Endothelial cell of umbilical vein (primary cell): ENCODE measurements around the gene TYK2. TPM values are rescaled to one million over a fixed set of nuclear protein-coding genes. Genes with fewer than 3 reads are reported as not detected.
A peak's percentile ranks its signal among the peaks of the same experiment; 100 is the strongest.

Experiments
- BruUV-seq: library from RNA; stranded (reverse); fragments of 400-500 nt; replicated peaks from 2 replicates; lab custom pipeline; 2021; lab: Mats Ljungman, UMichigan
- CTCF ChIA-PET: fragments of 300-600, 350-600 bp; sonication (Branson Sonifier 250); formaldehyde crosslinking; loops from one replicate; lab custom pipeline; 2021; ENCODE audit warnings: antibody characterized with exemption, inconsistent platforms; lab: Charles Lee
- POLR2A ChIA-PET: fragments of 300-600, 350-600 bp; sonication (Branson Sonifier 250); formaldehyde crosslinking; loops from one replicate; lab custom pipeline; 2021; ENCODE audit warnings: antibody characterized with exemption, inconsistent platforms; lab: Charles Lee
- DNase-seq: peaks from one replicate; pipeline ENCODE4 v3.0.0-alpha.2; 2011; ENCODE audit warnings: low read depth, low spot score
- FAIRE-seq: peaks from 2 replicates; lab custom pipeline; 2011; peaks lifted over from hg19 to GRCh38; lab: Jason Lieb, UNC
- H2AFZ ChIP-seq: 2 replicates; pipeline ENCODE4 v1.6.0; 2012; ENCODE audit warnings: low read depth, low read length, control low read depth, inconsistent platforms
- H3K27ac ChIP-seq: 2 replicates; pipeline ENCODE4 v1.5.1; 2011; ENCODE audit warnings: low read depth, mild to moderate bottlenecking, control low read depth, low read length, moderate library complexity; ENCODE audit not compliant: insufficient read depth
- H3K27me3 ChIP-seq, 2 experiments: 2 replicates each; pipeline versions ENCODE4 v1.6.0 to v1.6.1; 2011; ENCODE audit warnings: low read length in 2 of 2, mixed read lengths in 1 of 2; ENCODE audit not compliant: control insufficient read depth in 2 of 2, insufficient read depth in 2 of 2
- H3K36me3 ChIP-seq, 2 experiments: 2 replicates in 1 of 2; 3 replicates in 1 of 2; pipeline ENCODE4 v1.5.1; 2011; ENCODE audit warnings: low read length in 2 of 2, mild to moderate bottlenecking in 1 of 2, moderate library complexity in 1 of 2; ENCODE audit not compliant: control insufficient read depth in 2 of 2, insufficient read depth in 2 of 2; ENCODE audit errors: extremely low read depth in 1 of 2
- H3K4me1 ChIP-seq: 3 replicates; pipeline ENCODE4 v1.5.1; 2011; ENCODE audit warnings: mild to moderate bottlenecking, low read length; ENCODE audit not compliant: control insufficient read depth, insufficient read depth; ENCODE audit errors: extremely low read depth
- H3K4me2 ChIP-seq: 2 replicates; pipeline ENCODE4 v1.6.1; 2011; ENCODE audit warnings: low read length, control low read depth, mixed read lengths; ENCODE audit not compliant: insufficient read depth
- H3K4me3 ChIP-seq, 3 experiments: fragments of 200-600 bp in 1 of 3; sonication (generic), shearing (Covaris generic) in 1 of 3; replicated peaks in 1 of 3; 2 replicates each; pipeline ENCODE4 v1.5.1; 2011 to 2016; ENCODE audit warnings: control low read depth in 3 of 3, low read length in 3 of 3, mild to moderate bottlenecking in 2 of 3, inconsistent platforms in 1 of 3, low read depth in 1 of 3, moderate library complexity in 1 of 3; ENCODE audit not compliant: insufficient read depth in 1 of 3
- H3K79me2 ChIP-seq: 2 replicates; pipeline ENCODE4 v1.6.0; 2012; ENCODE audit warnings: low read length, inconsistent platforms; ENCODE audit not compliant: control insufficient read depth, insufficient read depth
- H3K9ac ChIP-seq: replicated peaks from 2 replicates; pipeline ENCODE3; 2011; ENCODE audit warnings: low read length, control low read depth; ENCODE audit not compliant: insufficient read depth; ENCODE audit errors: extremely low read depth
- H3K9me1 ChIP-seq: replicated peaks from 3 replicates; pipeline ENCODE4 v1.6.0; 2011; ENCODE audit warnings: mild to moderate bottlenecking, low read length; ENCODE audit not compliant: control insufficient read depth, insufficient read depth; ENCODE audit errors: extremely low read depth
- H3K9me3 ChIP-seq: replicated peaks from 2 replicates; pipeline ENCODE4 v1.5.1; 2012; ENCODE audit warnings: low read length, inconsistent platforms; ENCODE audit not compliant: control insufficient read depth, insufficient read depth
- H4K20me1 ChIP-seq: replicated peaks from 2 replicates; pipeline ENCODE3; 2011; ENCODE audit warnings: mild to moderate bottlenecking, low read length; ENCODE audit not compliant: control insufficient read depth, insufficient read depth; ENCODE audit errors: extremely low read depth
- EZH2 ChIP-seq: IDR thresholded peaks from 2 replicates; pipeline ENCODE4 v1.6.1; 2012; ENCODE audit warnings: borderline replicate concordance, low read depth, mild to moderate bottlenecking, moderate library complexity, low read length, inconsistent platforms; ENCODE audit not compliant: severe bottlenecking
- FOS ChIP-seq: IDR thresholded peaks from 2 replicates; pipeline ENCODE4 v1.6.1; 2011; ENCODE audit warnings: mild to moderate bottlenecking, low read length, moderate library complexity, borderline replicate concordance; ENCODE audit not compliant: insufficient read depth
- GATA2 ChIP-seq: IDR thresholded peaks from 2 replicates; pipeline ENCODE4 v1.7.0; 2011; ENCODE audit warnings: low read depth, mild to moderate bottlenecking, moderate library complexity, mixed read lengths, low read length; ENCODE audit not compliant: insufficient read length, insufficient read depth
- JUN ChIP-seq: IDR thresholded peaks from 2 replicates; pipeline ENCODE4 v1.6.1; 2011; ENCODE audit warnings: borderline replicate concordance, low read depth; ENCODE audit not compliant: insufficient read length, insufficient read depth
- MAX ChIP-seq: IDR thresholded peaks from 2 replicates; pipeline ENCODE4 v1.6.1; 2011; ENCODE audit not compliant: insufficient read depth, insufficient read length
- MYC ChIP-seq: IDR thresholded peaks from one replicate; pipeline ENCODE4 v1.6.1; 2011; ENCODE audit warnings: mild to moderate bottlenecking, low read depth, low read length
- POLR2A ChIP-seq: IDR thresholded peaks from 2 replicates; pipeline ENCODE4 v1.6.1; 2012; ENCODE audit warnings: low read depth, mild to moderate bottlenecking, control low read depth, low read length
- POLR2AphosphoS5 ChIP-seq: IDR thresholded peaks from 2 replicates; pipeline ENCODE4 v1.6.1; 2012; ENCODE audit warnings: low read depth, mild to moderate bottlenecking, control low read depth, low read length, moderate library complexity; ENCODE audit not compliant: insufficient read depth
- dilution Hi-C: fragments of 300-500 bp; cut with MboI; formaldehyde crosslinking; loops from one replicate; pipeline ENCODE4 v1.15.0; 2019; ENCODE audit warnings: low sequenced_read_pairs; ENCODE audit not compliant: extremely low pct_ligation_motif_present
- intact Hi-C: fragments of 100-400 bp; cut with micrococcal nuclease; formaldehyde crosslinking; loops from one replicate; pipeline ENCODE4 v1.10.0; 2022
- polyA plus RNA-seq, 4 experiments: library from polyadenylated mRNA; depleted of rRNA in 3 of 4; stranded (reverse) in 3 of 4; unstranded in 1 of 4; fragments of >200 nt; gene quantifications; 2 replicates each; pipeline versions ENCODE4 v1.2.1 to v1.2.3, GENCODE V29; 2011 to 2012; ENCODE audit warnings: missing spikeins in 1 of 4
- total RNA-seq: library from RNA; stranded (reverse); gene quantifications from 2 replicates; pipeline ENCODE4 v1.2.3, GENCODE V29; 2021
- TF ChIP-seq, protein P1 (sequence below), 2 donors: IDR thresholded peaks; 1 replicate in 1 of 2; 2 replicates in 1 of 2; pipeline ENCODE4 v1.5.1; 2011; ENCODE audit warnings: low read length in 2 of 2, mild to moderate bottlenecking in 2 of 2, moderate library complexity in 2 of 2, control low read depth in 1 of 2, inconsistent platforms in 1 of 2, low read depth in 1 of 2; ENCODE audit not compliant: insufficient read depth in 1 of 2; ENCODE audit errors: extremely low read depth in 1 of 2

Gene TYK2
- total and polyA plus RNA-seq, 2 donors (not counting 3 experiments of a cell fraction or from before 2014, with no cell fraction given), result 92.9 to 138 TPM

DNA sequence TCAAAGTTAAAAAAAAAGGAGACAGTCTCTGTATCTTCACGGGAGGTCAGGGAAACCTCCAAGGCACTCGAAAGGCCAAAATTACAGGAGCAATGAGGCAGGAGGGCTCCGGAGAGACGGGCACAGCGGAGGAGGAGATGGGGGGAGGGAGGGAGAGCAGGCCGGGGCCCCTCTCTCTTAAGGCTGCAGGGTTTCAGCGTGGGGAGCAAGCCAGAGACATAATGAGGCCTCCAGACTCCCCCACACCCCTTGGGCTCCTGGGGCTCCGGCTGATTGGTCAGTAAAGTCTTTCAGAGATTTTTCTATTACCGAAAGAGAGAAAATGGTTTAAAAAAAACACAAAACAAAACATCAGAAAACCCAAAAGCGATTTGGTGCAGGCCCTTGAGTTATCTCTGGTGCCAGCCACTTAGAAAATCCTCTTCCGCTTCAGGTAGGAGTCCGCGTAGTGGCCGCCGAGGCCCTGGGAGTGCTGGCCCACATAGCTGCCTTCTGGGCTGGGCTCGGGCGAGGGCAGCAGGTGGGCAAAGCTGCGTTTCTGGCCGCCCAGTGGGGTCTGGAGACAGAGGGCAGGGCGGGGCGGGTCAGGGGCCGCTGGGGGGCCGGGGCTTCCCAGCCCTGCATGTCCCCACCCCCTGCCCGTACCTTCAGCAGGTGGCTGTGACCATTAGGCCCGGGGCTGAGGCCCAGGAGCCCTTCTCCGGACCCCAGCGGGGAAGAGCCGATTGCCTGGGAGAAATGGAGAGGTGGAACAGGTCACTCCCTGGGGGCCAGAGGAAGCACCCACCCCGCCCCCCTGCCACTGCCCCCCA lies 63.1 kb downstream of the TYK2 start:
- dilution Hi-C loops, result no loop called here
- H3K4me2 ChIP-seq, result no peak overlapping the region
- no TSS peak for BruUV-seq
- DNase-seq (no peak), FAIRE-seq (no peak)
- H3K36me3 ChIP-seq, result peaks cover 6 to 29% of the 10 kb centered on the region in 2 experiments
- H3K9me3 ChIP-seq, result no peaks in the 10 kb centered on the region
- H4K20me1 ChIP-seq, result no peaks in the 10 kb centered on the region
- no peak for TF ChIP-seq POLR2A
- no peak overlapping the region for H2AFZ ChIP-seq
- no peaks in the 10 kb centered on the region for H3K79me2 ChIP-seq
- CTCF ChIA-PET, result interaction anchor here (0.8 to 2.3 kb wide), 4 partner anchors 15 to 59 kb away, joined by 4 read pairs; partner anchors contain the start of gene ICAM1
- intact Hi-C loops, result loop anchor here (2.0 to 5.0 kb wide), 2 partner anchors 16 to 45 kb away; partner anchors contain the start of genes ICAM1 and RAVER1
- no peak overlapping the region for H3K9ac ChIP-seq
- no peaks in the 10 kb centered on the region for H3K27me3 ChIP-seq
- no peaks in the 10 kb centered on the region for H3K9me1 ChIP-seq
- POLR2A ChIA-PET, result no interaction called here
- H3K4me3 ChIP-seq, result no peak overlapping the region
- no peak overlapping the region for H3K27ac ChIP-seq
- no peaks in the 10 kb centered on the region for H3K4me1 ChIP-seq

- Histone ChIP-seq H3K9me1 (no peaks in the 10 kb centered on the region), H3K4me3 (no peak overlapping the region), H3K27me3 (no peaks in the 10 kb centered on the region), H3K36me3 (peaks cover 6 to 23% of the 10 kb centered on the region in 2 experiments), H3K9ac (no peak overlapping the region), H4K20me1 (no peaks in the 10 kb centered on the region), H3K27ac (no peak overlapping the region), H3K9me3 (no peaks in the 10 kb centered on the region), H3K4me2 (no peak overlapping the region), H3K79me2 (no peaks in the 10 kb centered on the region), H3K4me1 (no peaks in the 10 kb centered on the region), H2AFZ (no peak overlapping the region)
- FAIRE-seq (no peak), DNase-seq (no peak)
- ChIA-PET CTCF (interaction anchor here (0.7 to 2.3 kb wide), 5 partner anchors 15 to 72 kb away, joined by 3 to 4 read pairs (median 4); partner anchors contain the start of gene ICAM1), POLR2A (no interaction called here)
- TF ChIP-seq, protein P1, sequence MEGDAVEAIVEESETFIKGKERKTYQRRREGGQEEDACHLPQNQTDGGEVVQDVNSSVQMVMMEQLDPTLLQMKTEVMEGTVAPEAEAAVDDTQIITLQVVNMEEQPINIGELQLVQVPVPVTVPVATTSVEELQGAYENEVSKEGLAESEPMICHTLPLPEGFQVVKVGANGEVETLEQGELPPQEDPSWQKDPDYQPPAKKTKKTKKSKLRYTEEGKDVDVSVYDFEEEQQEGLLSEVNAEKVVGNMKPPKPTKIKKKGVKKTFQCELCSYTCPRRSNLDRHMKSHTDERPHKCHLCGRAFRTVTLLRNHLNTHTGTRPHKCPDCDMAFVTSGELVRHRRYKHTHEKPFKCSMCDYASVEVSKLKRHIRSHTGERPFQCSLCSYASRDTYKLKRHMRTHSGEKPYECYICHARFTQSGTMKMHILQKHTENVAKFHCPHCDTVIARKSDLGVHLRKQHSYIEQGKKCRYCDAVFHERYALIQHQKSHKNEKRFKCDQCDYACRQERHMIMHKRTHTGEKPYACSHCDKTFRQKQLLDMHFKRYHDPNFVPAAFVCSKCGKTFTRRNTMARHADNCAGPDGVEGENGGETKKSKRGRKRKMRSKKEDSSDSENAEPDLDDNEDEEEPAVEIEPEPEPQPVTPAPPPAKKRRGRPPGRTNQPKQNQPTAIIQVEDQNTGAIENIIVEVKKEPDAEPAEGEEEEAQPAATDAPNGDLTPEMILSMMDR (IDR thresholded peaks at IDR 0.05; ENCODE audit: extremely low read depth in 1 of 2, insufficient read depth in 1 of 2, low read depth in 1 of 2, low read length in 2 of 2), result no peak
- TF ChIP-seq JUN (no peak), EZH2 (no peak), MAX (no peak), POLR2A (no peak), MYC (no peak), FOS (no peak), POLR2AphosphoS5 (no peak), GATA2 (no peak)
- dilution Hi-C loops, result no loop called here
- intact Hi-C loops, result loop anchor here (2.0 to 5.0 kb wide), 2 partner anchors 16 to 44 kb away; partner anchors contain the start of genes ICAM1 and RAVER1
- TSS peak; percentile 50 for BruUV-seq
Observed at GRCh38 chr19:10316229-10317044, 63.9 kb downstream of the TYK2 start.
